IPS-NIHi7 (cell line): ENCODE results near the gene PSD.
"Not testable (repeated sequence)": the region's sequence is repeated elsewhere in the genome, so short reads cannot be mapped to it uniquely, and the experiment has no call there.

Experiments
- DNase-seq: peaks from one replicate; pipeline ENCODE4 v3.0.0; 2012; ENCODE audit warnings: mixed read lengths; ENCODE audit errors: extremely low spot score

PSD gene

DNA sequence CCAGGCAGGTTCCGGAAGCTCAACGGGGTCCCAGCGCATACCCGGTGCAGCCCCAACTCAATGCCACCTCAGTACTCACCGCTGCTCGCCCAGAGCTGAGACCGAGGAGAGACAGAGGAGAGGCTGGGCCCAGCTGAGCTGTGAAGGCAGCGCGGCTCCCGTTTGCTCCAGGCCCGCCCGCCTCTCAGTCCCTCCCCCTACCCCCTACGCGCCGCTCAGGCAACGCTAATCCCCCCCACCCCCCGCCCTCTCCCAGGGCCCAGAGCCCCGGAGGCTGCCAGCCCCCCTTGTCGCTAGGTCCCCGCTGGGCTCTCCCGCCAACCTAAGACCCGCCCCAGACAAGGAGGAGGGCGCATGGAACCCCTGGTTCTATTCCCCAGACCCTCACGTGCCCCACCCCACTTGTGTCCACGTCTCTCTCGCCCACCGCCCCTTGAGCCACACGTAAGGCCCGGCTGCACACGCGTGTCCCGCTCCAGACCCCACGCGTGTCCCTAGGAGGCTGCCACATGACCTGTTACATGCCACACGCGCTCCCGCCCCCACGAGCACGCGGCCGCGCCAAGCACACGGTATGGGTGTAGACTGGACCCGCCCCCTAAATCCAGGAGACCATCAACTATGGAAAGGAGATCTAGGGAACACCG is at the start of gene PSD:
PSD (minus strand) TSS at position 164 of the 647 bp plus-strand sequence. CDS start 1,747 bp downstream, outside the sequence.
- peak; percentile 69 for DNase-seq

DNA sequence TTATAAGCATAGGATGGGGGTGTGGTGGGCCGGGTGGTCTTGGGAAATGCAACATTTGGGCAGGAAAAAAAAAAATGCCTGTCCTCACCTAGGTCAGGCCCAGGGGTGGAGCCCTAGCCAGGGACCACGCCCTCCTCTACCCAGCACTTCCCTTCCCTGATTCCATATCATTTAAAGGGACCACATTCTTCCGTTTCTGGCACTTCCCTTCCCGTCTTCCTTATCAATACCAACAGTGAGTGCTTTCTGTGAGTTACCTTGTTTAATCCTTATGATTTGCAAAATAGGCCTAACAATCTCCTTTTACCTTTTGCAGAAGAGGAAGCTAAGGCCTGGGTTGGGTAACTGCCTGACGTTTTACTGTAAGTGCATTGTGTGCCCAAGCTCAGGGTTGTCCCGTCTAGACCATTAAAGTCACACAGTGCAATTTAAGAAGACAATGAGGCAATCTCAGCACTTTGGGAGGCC is 49.4 kb upstream of the PSD start:
- DNase-seq: no peak

DNA sequence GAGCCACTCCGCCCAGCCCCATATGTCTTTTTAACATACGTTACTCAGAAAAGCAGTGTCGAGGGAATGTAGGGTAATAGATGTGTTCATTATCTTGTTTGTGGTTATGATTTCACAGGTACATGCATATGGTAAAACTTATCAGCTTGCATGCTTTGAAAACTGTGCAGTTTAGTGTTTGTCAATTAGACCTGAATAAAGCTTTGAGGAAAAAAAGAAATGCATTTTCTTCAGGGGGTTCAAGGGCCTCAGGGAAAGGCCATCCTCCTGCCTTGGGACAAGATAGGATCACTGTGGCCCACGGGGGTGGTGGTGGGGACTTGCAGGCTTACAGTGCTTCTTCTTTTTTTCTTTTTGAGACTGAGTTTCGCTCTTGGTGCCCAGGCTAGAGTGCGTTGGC is 48.7 kb upstream of the PSD start:
- no peak for DNase-seq

DNA sequence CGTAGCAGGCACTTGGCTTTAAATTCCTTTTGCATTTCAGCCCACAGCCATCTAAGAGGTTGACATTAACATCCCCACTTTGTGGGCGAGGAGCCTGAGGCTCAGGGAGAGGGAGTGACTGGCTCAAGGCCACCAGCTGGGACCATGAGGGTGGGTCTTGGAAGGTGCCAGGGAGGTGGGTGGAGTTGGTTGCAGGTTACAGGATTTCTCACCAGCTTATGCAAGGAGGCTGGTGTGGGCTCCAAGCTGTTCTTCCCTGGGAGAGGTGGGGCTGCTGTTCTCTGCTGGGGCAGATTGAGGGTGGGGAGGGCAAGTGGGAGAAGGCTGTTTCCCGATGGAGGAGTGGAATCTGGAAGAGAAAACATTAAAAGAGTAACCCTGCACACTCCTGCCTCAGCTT is 46.9 kb upstream of the PSD start:
- no peak for DNase-seq

DNA sequence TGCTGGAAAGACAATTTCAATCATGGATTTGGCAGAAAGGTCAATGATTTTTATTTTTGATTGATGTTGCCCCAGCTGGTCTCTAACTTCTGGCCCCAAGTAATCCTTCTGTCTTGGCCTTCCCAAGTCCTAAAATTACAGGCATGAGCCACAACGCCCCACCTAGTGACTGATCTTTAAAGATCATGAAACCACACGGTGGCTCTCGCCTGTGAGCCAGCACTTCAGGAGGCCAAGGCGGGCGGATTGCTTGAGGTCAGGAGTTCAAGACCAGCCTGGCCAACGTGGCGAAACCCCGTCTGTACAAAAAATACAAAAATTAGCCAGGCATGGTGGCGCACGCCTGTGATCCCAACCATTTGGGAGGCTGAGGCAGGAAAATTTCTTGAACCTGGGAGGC is 45.4 kb upstream of the PSD start:
- no peak for DNase-seq

DNA sequence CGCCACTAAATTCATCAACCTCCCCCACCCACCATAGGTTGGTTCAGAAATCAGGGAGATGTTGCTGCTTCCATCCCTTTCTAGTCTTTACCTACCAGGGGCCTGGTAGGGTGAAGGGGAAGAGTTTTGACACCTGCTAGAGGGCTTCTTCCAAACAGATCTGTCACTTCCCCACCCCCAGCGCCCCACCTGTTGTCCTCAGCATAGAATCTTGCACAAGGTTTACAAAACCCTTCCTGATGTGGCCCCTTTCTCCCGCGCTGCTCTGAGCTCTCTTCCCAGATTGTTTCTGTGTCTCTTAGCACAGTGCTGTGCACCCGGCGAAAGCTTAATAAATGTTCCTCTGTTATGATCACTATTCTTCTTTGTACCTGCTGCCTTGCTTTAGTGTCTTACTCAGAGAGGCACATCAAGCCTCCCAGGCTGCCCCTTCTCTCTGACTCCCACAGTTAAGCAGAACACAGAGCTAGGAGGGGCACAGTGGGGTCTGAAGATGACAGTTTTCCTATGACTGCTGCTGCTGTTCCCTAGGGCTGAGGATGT is 44.0 kb upstream of the PSD start:
- DNase-seq: no peak

DNA sequence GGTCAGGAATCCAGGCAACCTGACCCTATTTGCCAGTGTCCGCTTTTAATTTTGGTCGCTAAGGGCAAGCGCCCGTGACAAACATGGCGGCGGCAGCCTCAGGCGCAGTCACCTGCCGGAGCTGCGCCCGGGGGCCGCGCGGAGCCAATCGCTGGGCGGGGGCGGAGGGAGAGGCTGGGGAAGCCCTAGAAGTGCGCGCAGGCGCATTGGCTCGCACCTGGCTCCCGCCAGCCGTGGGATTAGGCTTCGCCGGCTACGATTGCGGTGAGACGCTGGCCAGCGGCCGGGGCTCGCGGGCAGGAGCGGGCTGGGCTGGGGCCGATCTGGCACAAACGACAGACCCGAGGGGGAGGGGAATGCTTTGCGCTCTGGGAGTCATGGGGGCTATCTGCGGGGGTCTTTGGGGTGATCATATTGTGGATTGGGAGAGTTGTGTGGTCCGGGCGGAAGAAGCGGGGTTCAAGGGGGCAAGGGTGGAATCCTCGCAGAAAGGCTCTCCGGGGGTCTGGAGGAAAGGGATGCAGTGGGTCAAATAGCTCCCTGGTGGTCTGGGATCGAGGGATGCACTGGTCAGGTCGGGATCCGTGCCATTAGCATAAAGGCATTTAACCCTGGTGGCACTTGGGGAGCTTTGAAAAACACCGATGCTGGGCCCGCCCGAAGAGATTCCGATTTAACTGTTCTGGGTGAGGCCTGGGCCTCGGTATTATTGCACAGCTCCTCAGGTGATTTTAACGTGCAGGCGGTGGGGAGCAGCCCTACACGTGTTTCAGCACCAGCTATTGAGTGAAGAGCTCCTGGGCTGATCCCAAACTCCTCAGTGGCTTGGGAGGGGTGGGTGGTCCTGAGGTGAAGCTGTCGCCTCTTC is 42.8 kb upstream of the PSD start:
- DNase-seq: peak; percentile 99

DNA sequence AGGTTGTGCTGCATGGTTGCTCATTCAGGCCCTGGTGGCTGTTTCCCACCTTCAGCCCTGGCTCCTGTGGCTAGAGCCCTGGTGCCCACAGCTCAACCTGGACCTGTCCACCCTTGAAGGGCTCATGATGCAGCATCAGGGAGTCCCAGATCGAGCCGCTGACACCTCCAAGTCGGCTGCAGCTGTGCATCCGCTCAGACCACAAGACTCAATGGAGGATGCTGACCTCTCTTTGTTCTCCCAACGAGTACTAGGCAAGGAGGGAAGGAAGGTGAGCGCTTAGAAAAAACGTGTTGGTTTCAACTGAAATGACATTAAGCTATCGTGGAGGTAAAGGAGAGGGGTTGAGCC is 42.2 kb upstream of the PSD start:
- no peak for DNase-seq

DNA sequence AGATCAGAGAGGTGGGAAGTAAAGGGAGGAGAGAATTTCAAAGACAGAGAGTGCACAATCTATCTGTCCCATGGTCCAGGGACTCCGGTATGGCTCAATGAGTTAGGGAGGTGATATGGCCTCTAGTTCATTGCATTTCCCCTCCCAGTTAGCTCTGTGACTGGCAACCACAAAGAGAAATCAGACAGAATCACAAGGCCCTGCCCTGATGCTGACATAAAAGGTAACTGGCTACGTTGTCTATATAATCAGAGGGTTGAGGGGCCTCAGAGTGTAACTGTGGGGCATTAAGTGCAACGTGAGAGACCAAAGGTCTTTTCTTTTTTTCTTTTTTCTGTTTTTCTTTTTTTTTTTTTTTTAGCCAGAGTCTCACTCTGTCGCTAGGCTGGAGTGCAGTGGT is 40.1 kb upstream of the PSD start:
- no peak for DNase-seq

DNA sequence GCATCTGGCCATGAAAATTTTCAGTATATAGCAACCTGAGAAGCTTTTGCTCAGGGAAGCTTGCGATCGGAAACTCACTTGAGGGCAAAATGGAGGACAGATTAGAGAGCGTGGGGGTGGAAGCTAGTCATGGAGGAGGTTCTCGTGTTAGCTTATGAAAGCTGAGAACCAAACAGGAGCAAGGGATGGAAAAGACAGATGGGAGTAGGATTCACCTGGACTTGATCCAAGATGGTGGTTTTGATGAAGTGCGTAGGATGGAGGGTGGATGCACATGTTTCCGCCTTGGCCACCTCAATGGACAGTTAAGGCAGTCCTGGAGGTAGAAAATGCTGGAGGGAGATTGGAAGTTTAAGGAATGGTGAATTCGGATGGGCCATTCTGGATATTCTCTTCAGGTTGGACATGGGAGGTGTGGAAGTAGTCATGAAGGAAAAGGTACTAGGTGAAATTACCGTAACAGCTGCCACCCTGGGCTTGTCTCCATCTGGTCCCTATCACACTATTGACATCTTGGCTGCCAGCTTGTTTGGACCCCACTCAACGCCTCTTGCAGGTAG is 39.1 kb upstream of the PSD start:
- DNase-seq: no peak

DNA sequence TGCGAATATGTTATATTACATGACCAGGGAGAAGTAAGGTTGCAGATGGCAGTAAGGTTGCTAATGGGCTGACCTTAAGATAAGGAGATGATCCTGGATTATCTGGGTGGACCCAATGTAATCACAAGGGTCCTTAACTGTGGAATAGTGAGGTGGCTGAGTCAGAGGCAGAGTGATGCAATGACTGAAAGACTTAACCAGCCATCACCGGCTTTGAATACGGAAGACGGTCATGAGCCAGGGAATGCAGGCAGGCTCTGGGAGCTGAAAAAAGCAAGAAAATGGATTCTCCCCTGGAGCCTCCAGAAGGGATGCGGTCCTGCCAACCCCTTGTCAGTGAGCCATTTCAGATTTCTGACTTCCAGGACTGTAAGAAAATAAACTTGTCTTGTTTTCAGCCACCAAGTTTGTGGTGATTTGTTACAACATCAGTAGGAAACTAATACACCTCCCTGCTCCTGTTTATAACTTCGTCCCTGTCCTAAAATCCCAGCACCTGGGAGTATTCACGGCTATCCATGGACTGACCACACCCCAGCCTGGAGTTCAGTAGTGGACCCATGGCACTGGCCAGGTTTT is 37.4 kb upstream of the PSD start:
- DNase-seq: no peak

DNA sequence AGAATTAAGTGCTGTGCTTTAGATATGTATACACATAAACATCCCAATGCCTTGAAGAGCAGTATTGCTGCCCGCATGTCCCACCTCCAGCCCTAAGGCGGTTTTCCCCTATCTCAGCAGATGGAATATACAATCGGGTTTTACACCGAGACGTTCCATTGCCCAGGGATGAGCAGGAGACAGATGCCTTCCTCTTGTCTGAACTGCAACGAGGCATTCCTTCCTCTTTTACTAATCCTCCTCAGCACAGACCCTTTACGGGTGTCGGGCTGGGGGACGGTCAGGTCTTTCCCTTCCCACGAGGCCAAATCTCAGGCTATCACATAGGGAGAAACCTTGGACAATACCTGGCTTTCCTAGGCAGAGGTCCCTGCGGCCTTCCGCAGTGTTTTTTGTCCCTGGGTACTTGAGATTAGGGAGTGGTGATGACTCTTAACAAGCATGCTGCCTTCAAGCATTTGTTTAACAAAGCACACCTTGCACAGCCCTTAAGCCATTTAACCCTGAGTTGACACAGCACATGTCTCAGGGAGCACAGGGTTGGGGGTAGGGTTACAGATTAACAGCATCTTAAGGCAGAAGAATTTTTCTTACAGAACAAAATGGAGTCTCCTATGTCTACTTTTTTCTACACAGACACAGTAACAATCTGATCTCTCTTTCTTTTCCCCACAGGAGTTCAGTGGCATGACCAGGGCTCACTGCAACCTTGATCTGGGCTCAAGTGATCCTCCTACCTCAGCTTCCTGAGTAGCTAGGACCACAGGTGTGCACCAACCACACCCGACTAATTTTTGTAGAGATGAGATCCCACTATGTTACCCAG is 36.3 kb upstream of the PSD start:
- DNase-seq: not testable (repeated sequence)

DNA sequence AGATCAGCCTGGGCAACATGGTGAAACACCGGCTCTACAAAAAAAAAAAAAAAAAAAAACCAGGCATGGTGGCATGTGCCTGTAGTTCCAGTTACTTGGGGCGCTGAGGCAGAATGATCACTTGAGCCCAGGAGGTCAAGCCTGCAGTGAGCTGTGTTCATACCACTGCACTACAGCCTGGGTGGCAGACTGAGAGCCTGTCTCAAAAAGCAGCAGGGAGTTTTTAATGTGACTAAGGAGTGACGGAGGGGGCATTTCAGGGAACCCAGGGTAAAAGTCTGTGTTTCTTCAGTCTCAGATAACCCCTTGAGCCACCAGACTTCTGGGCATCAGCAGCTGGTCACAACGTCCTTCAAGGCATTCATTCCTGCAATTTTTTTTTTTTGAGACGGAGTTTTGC is 34.9 kb upstream of the PSD start:
- no peak for DNase-seq

DNA sequence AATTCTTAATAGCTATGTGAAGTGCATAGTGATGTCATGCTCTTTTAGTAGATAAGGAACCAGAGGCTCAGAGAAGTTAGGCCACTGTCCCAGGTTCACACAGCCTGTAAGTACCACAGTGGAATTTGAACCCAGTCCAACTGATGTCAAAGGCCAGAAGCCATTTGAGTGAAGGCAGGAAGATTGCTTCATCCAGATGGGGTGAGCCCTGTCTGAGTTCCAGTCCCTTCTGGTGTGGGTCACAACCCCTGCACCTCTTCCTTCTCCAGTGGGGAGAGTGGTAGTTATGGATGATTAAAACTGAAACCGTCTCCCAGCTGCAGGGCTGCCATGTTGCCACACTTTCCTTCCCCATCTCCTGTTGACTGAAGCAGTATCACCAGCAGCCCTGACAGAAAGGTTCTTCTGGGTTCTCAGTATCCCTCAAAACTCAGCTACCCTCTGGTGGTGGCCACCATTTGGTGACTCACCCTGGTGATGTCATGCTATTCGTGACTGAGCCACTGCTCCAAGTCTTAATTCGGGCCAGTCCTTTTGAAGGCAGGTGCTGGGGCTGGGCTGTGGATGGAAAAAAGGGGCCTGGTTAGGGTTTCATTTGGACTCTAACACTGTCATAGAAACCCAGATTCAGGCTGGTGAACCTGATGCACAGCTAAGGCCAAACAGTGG is 34.2 kb upstream of the PSD start:
- DNase-seq: no peak

DNA sequence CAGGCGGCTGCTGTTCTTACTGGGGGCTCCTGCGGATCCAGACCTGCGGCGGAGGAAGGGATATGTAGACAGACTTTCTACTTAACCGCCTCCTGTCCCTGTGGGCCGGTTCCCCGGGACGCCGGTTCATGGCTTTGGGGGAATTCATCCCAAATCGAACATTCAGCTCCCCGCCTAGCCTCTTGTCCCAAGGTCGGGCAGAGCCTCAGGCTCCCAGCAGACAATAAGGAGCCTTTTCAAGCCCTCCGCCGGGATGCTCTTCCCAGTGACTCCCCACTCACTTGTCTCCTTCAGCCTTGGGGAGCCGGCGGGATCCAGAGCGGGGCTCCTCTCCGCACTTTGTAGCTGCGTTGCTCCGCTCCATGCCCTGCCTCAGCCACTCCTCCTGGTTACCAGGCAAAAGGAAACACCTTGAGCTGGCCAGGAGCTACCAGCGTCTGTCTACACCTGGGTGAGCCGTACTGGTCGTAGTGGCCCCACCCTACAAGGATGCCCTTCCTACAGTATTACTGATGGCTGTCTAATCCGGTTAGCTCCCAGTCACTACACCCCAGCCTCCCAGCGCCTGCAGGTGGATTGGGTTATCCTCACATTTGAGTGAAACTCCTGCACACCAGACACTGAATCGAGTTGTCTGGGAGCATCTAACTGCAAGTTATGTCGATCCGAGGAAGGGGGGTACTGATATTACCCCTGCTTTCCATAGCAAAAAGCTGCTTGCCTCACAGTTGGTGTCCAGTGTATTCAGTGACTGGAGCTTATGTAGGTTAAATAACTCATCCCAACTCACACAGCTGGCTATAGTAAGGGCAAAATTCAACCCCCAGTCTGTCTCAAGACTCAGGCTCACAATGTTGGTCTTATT is 32.8 kb upstream of the PSD start, which contains the start of gene C10orf95:
C10orf95 (minus strand) TSS at position 439 of the 865 bp plus-strand sequence. CDS start 450 bp downstream, outside the sequence.
- no peak for DNase-seq

DNA sequence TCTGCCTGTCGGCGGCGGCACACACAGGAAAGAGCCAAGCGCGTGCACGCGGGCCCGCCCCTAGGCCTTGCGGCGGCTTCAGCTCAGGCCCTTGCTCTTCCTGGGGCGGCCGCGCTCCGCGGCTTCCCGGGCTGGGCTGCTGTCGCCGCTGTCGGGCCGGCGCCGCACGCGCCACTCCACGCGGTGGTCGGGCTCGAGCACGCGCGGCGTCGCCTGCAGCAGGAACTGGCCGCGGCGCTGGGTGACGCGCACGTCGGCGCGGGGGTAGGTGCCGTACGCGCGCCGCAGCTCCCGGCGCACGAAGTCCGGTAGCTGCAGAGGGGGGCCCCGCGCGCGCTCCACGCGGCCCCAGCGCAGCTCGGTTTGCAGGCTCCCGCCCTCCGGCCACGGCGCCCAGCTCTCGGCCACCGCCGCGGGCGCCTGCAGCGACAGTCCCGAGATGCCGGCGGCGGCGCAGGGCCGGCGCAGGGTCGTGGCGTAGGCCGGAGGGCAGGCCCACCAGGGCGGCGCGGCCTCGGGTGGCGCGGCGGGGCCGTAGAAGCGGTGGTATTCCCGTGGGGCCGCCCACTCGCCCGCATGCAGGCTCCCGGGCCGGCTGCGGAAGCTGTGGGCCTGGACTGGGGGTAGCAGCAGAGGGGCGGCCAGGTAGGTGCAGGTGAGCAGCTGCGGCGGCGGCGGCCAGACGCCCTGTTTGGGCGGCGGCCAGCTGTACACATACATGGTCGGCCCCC is 32.0 kb upstream of the PSD start:
- DNase-seq: peak; percentile 65

DNA sequence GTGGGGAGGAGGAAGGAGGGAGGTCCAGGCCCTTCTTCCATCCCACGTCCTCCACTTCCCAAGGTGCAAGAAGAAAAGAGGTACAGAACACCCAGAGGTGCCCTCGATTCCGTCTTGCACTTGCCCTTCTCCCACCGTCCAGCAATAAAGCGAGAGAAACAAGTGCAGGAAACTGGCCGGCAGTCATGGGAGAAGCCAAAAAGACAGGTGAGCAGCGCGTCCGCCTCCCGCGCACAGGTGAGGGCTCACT is 31.5 kb upstream of the PSD start:
- DNase-seq: no peak

DNA sequence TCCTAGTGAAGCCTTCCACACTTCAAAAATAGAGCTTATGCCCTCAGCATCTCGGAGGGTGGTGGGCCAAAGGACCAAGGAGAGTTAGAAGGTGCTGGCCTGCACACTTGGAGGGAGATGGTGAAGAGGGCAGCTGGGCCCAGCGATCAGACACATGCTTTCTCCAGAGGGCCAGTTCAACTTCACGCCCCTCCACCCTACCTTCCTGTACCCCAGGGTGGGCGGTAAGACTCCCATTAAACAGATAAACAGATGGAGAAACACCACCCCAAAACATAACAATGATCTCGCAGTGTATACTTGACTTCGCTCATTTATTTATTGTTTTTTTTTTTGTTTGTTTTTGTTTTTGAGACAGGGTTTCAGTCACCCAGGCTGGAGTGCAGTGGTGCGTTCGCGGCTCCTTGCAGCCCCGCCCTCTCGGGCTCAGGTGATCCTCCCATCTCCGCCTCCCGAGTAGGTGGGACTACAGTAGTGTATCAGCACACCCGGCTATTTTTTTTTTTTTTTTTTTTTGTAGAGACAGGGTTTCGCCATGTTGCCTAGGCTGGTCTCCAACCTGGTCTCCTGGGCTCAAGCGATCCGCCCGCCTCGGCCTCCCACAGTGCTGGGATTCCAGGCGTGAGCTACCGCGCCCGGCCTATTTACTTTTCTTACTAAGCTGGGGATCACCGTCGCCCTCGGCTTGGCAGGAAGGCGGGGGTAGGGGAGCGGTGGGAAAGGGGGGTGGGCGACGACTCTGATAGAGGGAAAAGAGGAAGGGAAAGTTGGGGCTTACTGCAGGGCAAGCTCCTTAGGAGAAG is 30.9 kb upstream of the PSD start:
- peak; percentile 41 for DNase-seq

DNA sequence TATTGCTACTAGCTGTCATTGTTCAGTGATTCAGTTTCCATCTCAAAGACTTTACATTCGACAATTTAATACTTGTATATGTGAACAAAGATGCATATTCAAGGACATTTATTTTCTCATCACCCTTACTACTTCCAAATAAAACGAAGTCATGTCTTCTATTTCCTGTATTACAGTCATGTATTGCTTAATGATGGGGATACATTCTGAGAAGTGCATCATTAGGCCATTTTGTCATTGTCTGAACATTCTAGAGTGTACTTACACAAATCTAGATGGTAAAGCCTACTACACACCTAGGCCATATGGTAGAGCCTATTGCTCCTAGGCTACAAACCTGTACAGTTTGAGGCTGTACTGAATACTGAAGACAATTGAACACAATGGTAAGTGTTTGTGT is 26.3 kb upstream of the PSD start:
- no peak for DNase-seq
